AG04450 (cell line): Measurements from ENCODE around the gene TNK2. TPM values are rescaled to one million over a fixed set of nuclear protein-coding genes. Genes with fewer than 3 reads are reported as not detected.

Experiments used
- CTCF ChIA-PET: fragments of 300-600, 350-600 bp; formaldehyde crosslinking; extraction: SDS; loops from one replicate; lab custom pipeline; 2022; ENCODE audit warnings: antibody characterized with exemption, inconsistent platforms; lab: Charles Lee
- POLR2A ChIA-PET: fragments of 350-600 bp; formaldehyde crosslinking; extraction: SDS; loops from one replicate; lab custom pipeline; 2021; ENCODE audit warnings: antibody characterized with exemption, inconsistent platforms; lab: Yijun Ruan, JAX
- DNase-seq: peaks from one replicate; pipeline ENCODE4 v3.0.0-alpha.2; 2011; ENCODE audit warnings: low read depth, low spot score
- H3K27ac ChIP-seq: one replicate; pipeline ENCODE4 v1.5.1; 2012; ENCODE audit warnings: low read depth, low read length, control low read depth
- H3K27me3 ChIP-seq: one replicate; pipeline ENCODE4 v1.6.0; 2012; ENCODE audit warnings: low read length; ENCODE audit not compliant: control insufficient read depth, insufficient read depth
- H3K4me3 ChIP-seq: 2 replicates; pipeline ENCODE4 v1.5.1; 2011; ENCODE audit warnings: mild to moderate bottlenecking, low read depth, low read length, control low read depth
- H3K9me3 ChIP-seq: 2 replicates; pipeline ENCODE4 v1.5.1; 2012; ENCODE audit warnings: low read length; ENCODE audit not compliant: control insufficient read depth, insufficient read depth
- polyA plus RNA-seq: library from polyadenylated mRNA; depleted of rRNA; stranded (reverse); fragments of >200 nt; gene quantifications from 2 replicates; pipeline ENCODE4 v1.2.3, GENCODE V29; 2011
- TF ChIP-seq, protein P1 (sequence below): IDR thresholded peaks from 2 replicates; pipeline ENCODE4 v1.5.1; 2011; ENCODE audit warnings: low read depth, low read length, control low read depth, inconsistent platforms

The TNK2 gene
- polyA plus RNA-seq, 1 experiment: 2.7 TPM

DNA sequence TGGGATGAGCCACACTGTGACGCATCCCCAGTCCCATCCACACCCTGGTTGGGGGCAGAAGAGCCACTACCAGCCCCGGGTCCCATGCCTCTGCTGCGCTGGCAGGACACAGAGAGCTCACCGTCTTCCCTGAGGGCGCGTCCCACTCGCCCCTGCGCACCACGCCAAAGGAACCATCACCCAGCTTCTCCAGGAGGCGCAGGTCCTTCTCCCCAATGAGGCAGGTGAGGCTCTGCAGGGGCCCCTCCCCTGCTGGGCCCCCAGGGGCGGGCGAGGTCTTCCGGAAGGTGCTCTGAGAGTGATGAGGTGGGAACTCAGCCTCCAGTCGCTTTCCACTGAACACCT, 23.7 kb downstream of the TNK2 start:
- peaks cover 4% of the 10 kb centered on the region; the same call in 1 of the 2 replicates for H3K9me3 ChIP-seq
- H3K27me3 ChIP-seq: no peaks in the 10 kb centered on the region
- ChIA-PET CTCF (interaction anchor here (1.0 to 3.1 kb wide), 2 partner anchors 9 to 25 kb away, joined by 3 to 24 read pairs; no protein-coding TSS in a partner anchor), POLR2A (no interaction called here)
- no peak overlapping the region for H3K4me3 ChIP-seq
- DNase-seq: no peak
- H3K27ac ChIP-seq: no peak overlapping the region
- TF ChIP-seq, protein P1, sequence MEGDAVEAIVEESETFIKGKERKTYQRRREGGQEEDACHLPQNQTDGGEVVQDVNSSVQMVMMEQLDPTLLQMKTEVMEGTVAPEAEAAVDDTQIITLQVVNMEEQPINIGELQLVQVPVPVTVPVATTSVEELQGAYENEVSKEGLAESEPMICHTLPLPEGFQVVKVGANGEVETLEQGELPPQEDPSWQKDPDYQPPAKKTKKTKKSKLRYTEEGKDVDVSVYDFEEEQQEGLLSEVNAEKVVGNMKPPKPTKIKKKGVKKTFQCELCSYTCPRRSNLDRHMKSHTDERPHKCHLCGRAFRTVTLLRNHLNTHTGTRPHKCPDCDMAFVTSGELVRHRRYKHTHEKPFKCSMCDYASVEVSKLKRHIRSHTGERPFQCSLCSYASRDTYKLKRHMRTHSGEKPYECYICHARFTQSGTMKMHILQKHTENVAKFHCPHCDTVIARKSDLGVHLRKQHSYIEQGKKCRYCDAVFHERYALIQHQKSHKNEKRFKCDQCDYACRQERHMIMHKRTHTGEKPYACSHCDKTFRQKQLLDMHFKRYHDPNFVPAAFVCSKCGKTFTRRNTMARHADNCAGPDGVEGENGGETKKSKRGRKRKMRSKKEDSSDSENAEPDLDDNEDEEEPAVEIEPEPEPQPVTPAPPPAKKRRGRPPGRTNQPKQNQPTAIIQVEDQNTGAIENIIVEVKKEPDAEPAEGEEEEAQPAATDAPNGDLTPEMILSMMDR: no peak

DNA sequence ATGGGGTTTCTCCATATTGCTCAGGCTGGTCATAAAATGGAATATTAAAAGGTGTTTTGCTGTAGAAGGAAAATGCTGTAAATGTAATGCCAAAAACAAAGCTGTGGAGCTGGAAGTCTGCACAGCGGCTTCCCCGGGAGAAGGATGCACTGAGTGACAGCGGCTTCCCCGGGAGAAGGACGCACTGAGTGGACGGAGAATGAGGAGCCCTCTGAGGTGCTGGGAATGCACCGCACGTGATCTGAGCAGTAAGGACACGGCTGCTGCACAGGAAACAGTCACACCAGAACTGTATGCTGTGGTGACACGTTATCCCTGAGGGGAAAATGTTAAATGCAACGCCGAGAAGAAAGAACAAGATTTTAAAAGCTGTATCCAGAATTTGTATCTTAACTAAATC, 24.6 kb downstream of the TNK2 start:
- no peak overlapping the region for H3K27ac ChIP-seq
- DNase-seq: no peak
- H3K4me3 ChIP-seq: no peak overlapping the region
- ChIA-PET POLR2A (no interaction called here), CTCF (interaction anchor here (1.0 to 3.1 kb wide), 2 partner anchors 10 to 24 kb away, joined by 3 to 24 read pairs; no protein-coding TSS in a partner anchor)
- TF ChIP-seq, protein P1: no peak
- H3K27me3 ChIP-seq: no peaks in the 10 kb centered on the region
- peaks cover 4% of the 10 kb centered on the region; the same call in 1 of the 2 replicates for H3K9me3 ChIP-seq

DNA sequence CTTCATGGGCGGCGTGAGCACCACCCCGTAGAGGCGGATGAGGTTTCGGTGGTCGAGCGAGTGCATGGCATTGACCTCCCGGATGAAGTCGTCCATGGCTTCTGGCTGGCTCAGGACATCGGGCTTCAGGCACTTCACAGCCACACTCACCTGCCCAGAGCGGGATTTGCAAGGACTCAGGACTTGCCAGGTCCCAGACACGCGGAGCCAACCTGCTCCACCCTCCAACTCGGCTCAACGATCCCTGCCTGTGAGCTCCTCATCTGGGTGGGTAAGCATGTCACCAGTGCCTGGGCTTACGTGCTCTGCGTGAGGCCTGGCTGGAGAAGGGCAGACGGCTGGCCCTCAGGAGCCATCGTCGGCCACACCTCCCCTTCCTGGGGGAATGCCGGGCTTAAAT, 25.2 kb downstream of the TNK2 start:
- CTCF ChIA-PET: interaction anchor here (3.1 kb wide), 1 partner anchor 11 kb away, joined by 24 read pairs; no protein-coding TSS in a partner anchor
- POLR2A ChIA-PET: interaction anchor here (1.0 kb wide), 1 partner anchor 9 kb away, joined by 3 read pairs; no protein-coding TSS in a partner anchor

DNA sequence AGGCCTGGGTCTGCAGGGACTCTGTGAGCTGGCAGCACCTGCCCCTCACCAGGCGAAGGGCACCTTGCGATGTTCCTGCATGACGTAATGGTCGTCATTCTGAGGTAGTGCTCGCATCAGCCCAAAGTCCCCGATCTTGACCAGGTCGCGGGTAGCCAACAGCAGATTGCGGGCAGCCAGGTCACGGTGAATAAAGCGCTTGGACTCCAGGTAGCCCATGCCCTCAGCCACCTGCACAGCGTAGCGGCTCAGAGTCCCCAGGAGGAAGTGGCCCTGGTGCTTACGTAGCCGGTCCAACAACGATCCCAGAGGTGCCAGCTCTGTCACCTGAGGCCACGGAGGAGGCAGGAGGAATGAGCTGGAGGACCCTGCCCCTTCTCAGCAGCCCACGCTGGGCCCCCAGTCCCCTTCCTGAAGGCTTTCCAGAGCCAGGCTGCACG, 26.3 kb downstream of the TNK2 start:
- no peak overlapping the region for H3K4me3 ChIP-seq
- CTCF ChIA-PET: interaction anchor here (3.1 kb wide), 1 partner anchor 12 kb away, joined by 24 read pairs; no protein-coding TSS in a partner anchor
- no peak for DNase-seq

More for the DNA sequence above, 25.2 kb downstream of the TNK2 start:
- TF ChIP-seq, protein P1: no peak
- DNase-seq: no peak
- no peaks in the 10 kb centered on the region for H3K27me3 ChIP-seq
- peaks cover 4% of the 10 kb centered on the region; the same call in 1 of the 2 replicates for H3K9me3 ChIP-seq
- no peak overlapping the region for H3K4me3 ChIP-seq
- no peak overlapping the region for H3K27ac ChIP-seq

More for the DNA sequence above, 26.3 kb downstream of the TNK2 start:
- TF ChIP-seq, protein P1: no peak
- POLR2A ChIA-PET: interaction anchor here (1.0 kb wide), 1 partner anchor 11 kb away, joined by 3 read pairs; no protein-coding TSS in a partner anchor
- H3K27ac ChIP-seq: no peak overlapping the region
- no peaks in the 10 kb centered on the region for H3K27me3 ChIP-seq
- H3K9me3 ChIP-seq: peaks cover 4% of the 10 kb centered on the region; the same call in 1 of the 2 replicates
